ENCODE measurements around the gene CEP57L1. TPM values are rescaled to one million over a fixed set of nuclear protein-coding genes. Genes with fewer than 3 reads are reported as not detected.

The CEP57L1 gene
- total and polyA plus RNA-seq, 9 of the 15 experiments (the other 6 are each of a cell fraction or from before 2014, with no cell fraction given) = 39.4 to 88.6 (median 61.8) TPM

GRCh38 chr6:109094416-109095035 is 781 bp upstream of the CEP57L1 start, which contains the start of gene SESN1 (continued):
- peak; percentile 42 for TF ChIP-seq HNRNPK (IDR thresholded peaks at IDR 0.05; ENCODE audit: low read depth, low read length, poor library complexity, severe bottlenecking)
- peak; percentile 64 for TF ChIP-seq LCOR (CRISPR knock-in tag; IDR thresholded peaks at IDR 0.05)
- TF ChIP-seq ZNF318 (IDR thresholded peaks at IDR 0.05; ENCODE audit: borderline replicate concordance in 1 of 2, low read depth in 1 of 2) = no peak
- TF ChIP-seq SMAD4 (CRISPR knock-in tag; conservative IDR thresholded peaks at IDR 0.05) = peak; percentile 93
- no peak for TF ChIP-seq U2AF2 (optimal IDR thresholded peaks at IDR 0.05; ENCODE audit: low read depth, low read length)
- TF ChIP-seq KAT7 (CRISPR knock-in tag; IDR thresholded peaks at IDR 0.05; ENCODE audit: borderline replicate concordance) = peak; percentile 90; the same call in 1 of the 2 replicates
- no peak for TF ChIP-seq CREM (IDR thresholded peaks at IDR 0.05; ENCODE audit: low read depth)
- peak; percentile 62 for TF ChIP-seq CHD1 (IDR thresholded peaks at IDR 0.05; ENCODE audit: low read length)
- 0 out of 2 replicates have a peak, but pooled peaks have one; percentile 4 for TF ChIP-seq HDAC2 (IDR thresholded peaks at IDR 0.05)
- TF ChIP-seq HNRNPL (IDR thresholded peaks at IDR 0.05; ENCODE audit: low read depth, low read length) = peak; percentile 98
- TF ChIP-seq NEUROD1 (IDR thresholded peaks at IDR 0.05; ENCODE audit: borderline replicate concordance, low read depth, low read length, partially characterized antibody) = no peak
- TF ChIP-seq L3MBTL2 (IDR thresholded peaks at IDR 0.05) = peak; percentile 95
- 0 out of 2 replicates have a peak, but pooled peaks have one; percentile 43 for TF ChIP-seq ZNF445 (CRISPR knock-in tag; IDR thresholded peaks at IDR 0.05; ENCODE audit: low read depth)
- no peak for TF ChIP-seq EP400 (IDR thresholded peaks at IDR 0.05)
- TF ChIP-seq ZBTB1 (CRISPR knock-in tag; IDR thresholded peaks at IDR 0.05; ENCODE audit: borderline replicate concordance, low read depth) = peak; percentile 57; the same call in 1 of the 2 replicates
- TF ChIP-seq SIN3B (IDR thresholded peaks at IDR 0.05; ENCODE audit: low read depth) = peak; percentile 55; the same call in 1 of the 2 replicates
- peak; percentile 28 for TF ChIP-seq PCBP2 (IDR thresholded peaks at IDR 0.05; ENCODE audit: low read depth, low read length, poor library complexity, severe bottlenecking)
- TF ChIP-seq TCF3 (CRISPR knock-in tag; IDR thresholded peaks at IDR 0.05) = peak; percentile 12; the same call in 1 of the 2 replicates
- TF ChIP-seq E2F1 (CRISPR knock-in tag; IDR thresholded peaks at IDR 0.05) = 0 out of 2 replicates have a peak, but pooled peaks have one; percentile 30
